Trophoblast cell (in vitro differentiated cells and primary cell): ENCODE data around the gene AIG1.

ENCODE experiments used
- DNase-seq, 2 donors: peaks; one replicate each; pipeline ENCODE4 v3.0.0-alpha.2; 2016
- H2AFZ ChIP-seq: 2 replicates; pipeline ENCODE4 v1.6.1; 2013; ENCODE audit warnings: low read length, moderate library complexity, mild to moderate bottlenecking; ENCODE audit not compliant: insufficient read depth, poor library complexity
- H2AK5ac ChIP-seq: 2 replicates; pipeline ENCODE4 v1.6.1; 2013; ENCODE audit warnings: mild to moderate bottlenecking, low read length
- H2BK120ac ChIP-seq: 2 replicates; pipeline ENCODE4 v1.6.1; 2013; ENCODE audit warnings: low read length, mild to moderate bottlenecking, moderate library complexity; ENCODE audit not compliant: insufficient read depth, poor library complexity
- H2BK12ac ChIP-seq: 2 replicates; pipeline ENCODE4 v1.6.1; 2013; ENCODE audit warnings: mild to moderate bottlenecking, low read length, moderate library complexity
- H2BK5ac ChIP-seq: 2 replicates; pipeline ENCODE4 v1.6.1; 2013; ENCODE audit warnings: low read length, low read depth, moderate library complexity, mild to moderate bottlenecking; ENCODE audit not compliant: poor library complexity
- H3K14ac ChIP-seq: 2 replicates; pipeline ENCODE4 v1.6.1; 2013; ENCODE audit warnings: mild to moderate bottlenecking, low read length
- H3K18ac ChIP-seq: 2 replicates; pipeline ENCODE4 v1.6.1; 2013; ENCODE audit warnings: mild to moderate bottlenecking, low read length
- H3K23ac ChIP-seq: 2 replicates; pipeline ENCODE4 v1.6.1; 2013; ENCODE audit warnings: low read length
- H3K27ac ChIP-seq: 2 replicates; pipeline ENCODE4 v1.5.1; 2013; ENCODE audit warnings: low read depth, mild to moderate bottlenecking, inconsistent platforms, low read length, moderate library complexity
- H3K27me3 ChIP-seq: 2 replicates; pipeline ENCODE4 v1.6.1; 2013; ENCODE audit warnings: inconsistent platforms, mild to moderate bottlenecking, low read length, moderate library complexity; ENCODE audit not compliant: insufficient read depth
- H3K36me3 ChIP-seq, 2 experiments: 1 replicate in 1 of 2; 2 replicates in 1 of 2; pipeline ENCODE4 v1.6.1; 2013; ENCODE audit warnings: low read length in 2 of 2, mild to moderate bottlenecking in 2 of 2, moderate library complexity in 1 of 2; ENCODE audit not compliant: insufficient read depth in 2 of 2, control insufficient read depth in 1 of 2
- H3K4ac ChIP-seq: 2 replicates; pipeline ENCODE4 v1.6.1; 2013; ENCODE audit warnings: low read depth, mild to moderate bottlenecking, low read length, moderate library complexity
- H3K4me1 ChIP-seq, 2 experiments: 1 replicate in 1 of 2; 2 replicates in 1 of 2; pipeline ENCODE4 v1.6.1; 2013; ENCODE audit warnings: low read length in 2 of 2, mild to moderate bottlenecking in 2 of 2, moderate library complexity in 1 of 2; ENCODE audit not compliant: insufficient read depth in 2 of 2, control insufficient read depth in 1 of 2
- H3K4me2 ChIP-seq: 2 replicates; pipeline ENCODE4 v1.6.1; 2013; ENCODE audit warnings: inconsistent platforms, mild to moderate bottlenecking, low read length, moderate library complexity
- H3K4me3 ChIP-seq: 2 replicates; pipeline ENCODE4 v1.5.1; 2013; ENCODE audit warnings: mild to moderate bottlenecking, low read depth, low read length, inconsistent platforms
- H3K79me1 ChIP-seq: one replicate; pipeline ENCODE4 v1.6.1; 2013; ENCODE audit warnings: low read length
- H3K79me2 ChIP-seq: 2 replicates; pipeline ENCODE4 v1.6.1; 2013; ENCODE audit warnings: low read length, mild to moderate bottlenecking; ENCODE audit not compliant: control insufficient read depth, insufficient read depth, poor library complexity
- H3K9ac ChIP-seq: 2 replicates; pipeline ENCODE4 v1.6.1; 2013; ENCODE audit warnings: mild to moderate bottlenecking, low read length
- H3K9me3 ChIP-seq: 2 replicates; pipeline ENCODE4 v1.6.1; 2013; ENCODE audit warnings: low read depth, mild to moderate bottlenecking, control low read depth, inconsistent platforms, low read length; ENCODE audit not compliant: insufficient read depth
- H4K12ac ChIP-seq: 2 replicates; pipeline ENCODE4 v1.6.1; 2013; ENCODE audit warnings: low read depth, mild to moderate bottlenecking, low read length, moderate library complexity
- H4K8ac ChIP-seq: 2 replicates; pipeline ENCODE4 v1.6.1; 2013; ENCODE audit warnings: low read depth, mild to moderate bottlenecking, low read length, moderate library complexity
- H4K91ac ChIP-seq: one replicate; pipeline ENCODE4 v1.6.1; 2013; ENCODE audit warnings: low read depth, mild to moderate bottlenecking, low read length, moderate library complexity
- WGBS: extraction: QIAGEN DNeasy Blood & Tissue Kit; methylation state at CpG from one replicate; pipeline ENCODE4 v1.1.7; 2013; ENCODE audit warnings: missing lambda C conversion rate; ENCODE audit not compliant: insufficient read length, insufficient coverage; ENCODE audit errors: extremely low coverage; 5-methylcytosine and 5-hydroxymethylcytosine counted together

AIG1 gene

DNA sequence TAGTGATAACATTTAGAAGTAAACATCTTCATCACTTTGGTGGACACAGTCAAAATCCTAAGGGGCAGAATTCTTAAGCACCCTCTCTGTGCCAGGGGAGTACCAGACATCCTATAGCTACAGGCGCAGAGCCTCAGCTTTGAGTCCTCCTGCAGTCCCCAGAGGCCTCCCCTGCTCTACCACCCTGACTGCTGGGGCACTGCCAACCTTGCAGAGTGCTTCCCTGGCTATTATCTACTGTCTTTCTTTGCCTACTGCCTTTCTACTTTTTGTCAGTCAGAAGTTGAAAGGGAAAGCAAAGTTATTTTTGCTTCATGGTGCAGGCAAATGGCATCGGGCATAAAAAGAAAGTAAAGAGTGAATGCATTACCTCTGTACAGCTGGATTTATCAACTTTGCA lies 80.1 kb downstream of the AIG1 start:
- Histone ChIP-seq H3K4ac (no peak overlapping the region), H3K9me3 (no peaks in the 10 kb centered on the region), H2AK5ac (no peak overlapping the region), H3K79me2 (no peaks in the 10 kb centered on the region), H2BK5ac (no peak overlapping the region), H4K8ac (no peak overlapping the region), H4K12ac (no peak overlapping the region), H3K27ac (no peak overlapping the region), H4K91ac (no peak overlapping the region), H2AFZ (no peak overlapping the region), H3K36me3 (peaks cover 0 to 1% of the 10 kb centered on the region in 2 experiments), H3K23ac (no peak overlapping the region), H3K79me1 (no peaks in the 10 kb centered on the region), H3K27me3 (no peaks in the 10 kb centered on the region), H2BK12ac (no peak overlapping the region), H3K18ac (no peak overlapping the region), H3K4me1 (no peaks in the 10 kb centered on the region), H3K4me3 (no peak overlapping the region), H3K4me2 (no peak overlapping the region), H3K14ac (no peak overlapping the region), H2BK120ac (no peak overlapping the region), H3K9ac (no peak overlapping the region)
- no CpG with 5 or more reads among the region's 2 CpGs for WGBS
- DNase-seq: no peak

DNA sequence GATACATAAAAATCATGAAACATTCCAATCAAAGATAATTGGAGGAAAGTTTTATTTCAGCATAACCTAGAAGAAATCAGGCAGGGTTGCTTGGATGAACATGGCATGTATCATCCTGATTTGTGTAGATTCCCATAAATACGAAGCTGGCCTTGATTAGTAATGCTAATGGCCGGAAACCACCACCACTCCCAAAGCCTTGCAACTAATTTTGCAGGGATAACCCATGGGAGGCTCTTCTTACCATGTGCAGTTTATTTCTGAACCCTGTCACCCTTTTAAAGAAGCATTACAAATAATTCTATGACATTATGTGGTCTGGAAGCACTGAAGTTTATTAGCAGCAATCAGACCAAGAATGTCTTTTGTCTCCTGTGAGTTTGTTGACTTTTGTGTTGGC lies 80.8 kb downstream of the AIG1 start:
- Histone ChIP-seq H3K4me3 (no peak overlapping the region), H3K14ac (no peak overlapping the region), H3K36me3 (peaks cover 0 to 1% of the 10 kb centered on the region in 2 experiments), H3K4ac (no peak overlapping the region), H2BK120ac (no peak overlapping the region), H3K27me3 (no peaks in the 10 kb centered on the region), H3K4me1 (no peaks in the 10 kb centered on the region), H3K79me2 (no peaks in the 10 kb centered on the region), H4K8ac (no peak overlapping the region), H3K18ac (no peak overlapping the region), H3K9ac (no peak overlapping the region), H3K9me3 (no peaks in the 10 kb centered on the region), H4K12ac (no peak overlapping the region), H3K23ac (no peak overlapping the region), H2BK5ac (no peak overlapping the region), H2BK12ac (no peak overlapping the region), H3K4me2 (no peak overlapping the region), H2AK5ac (no peak overlapping the region), H2AFZ (no peak overlapping the region), H3K79me1 (no peaks in the 10 kb centered on the region), H3K27ac (no peak overlapping the region), H4K91ac (no peak overlapping the region)
- no CpG with 5 or more reads among the region's 2 CpGs for WGBS
- DNase-seq: no peak

DNA sequence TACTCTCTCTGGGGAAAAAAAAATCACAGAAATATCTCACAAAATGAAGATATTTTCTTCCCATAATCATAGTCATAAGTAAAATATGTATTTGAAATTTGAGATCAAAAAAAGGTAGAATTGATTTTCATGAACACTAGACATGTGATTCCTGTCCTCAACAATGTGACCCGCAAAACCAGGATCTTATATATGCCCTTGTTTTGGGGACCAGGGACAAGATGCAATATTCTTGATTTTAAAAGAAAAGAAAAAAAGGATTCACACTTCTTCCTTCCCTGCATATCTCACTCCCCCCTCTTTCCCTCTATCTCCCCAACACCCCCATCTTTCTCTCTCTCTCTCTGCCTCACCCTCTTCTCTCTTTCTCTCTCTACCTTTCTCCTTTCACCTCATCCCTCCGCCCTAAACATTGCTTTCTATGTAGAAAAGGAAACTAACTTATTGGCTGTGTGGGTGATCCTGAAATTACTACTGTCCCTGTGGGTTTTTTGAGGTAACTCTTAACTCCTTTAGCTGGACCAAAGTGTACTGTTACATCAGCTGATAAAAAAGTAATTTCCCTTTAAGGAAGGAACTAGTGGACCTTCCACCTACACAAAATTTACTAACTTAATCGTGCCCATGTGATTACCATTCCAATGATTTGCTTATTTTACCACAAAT lies 85.6 kb downstream of the AIG1 start:
- Histone ChIP-seq H3K79me2 (no peaks in the 10 kb centered on the region), H4K8ac (no peak overlapping the region), H3K23ac (no peak overlapping the region), H2BK120ac (no peak overlapping the region), H3K9ac (no peak overlapping the region), H2BK12ac (no peak overlapping the region), H2BK5ac (no peak overlapping the region), H3K36me3 (no peaks in the 10 kb centered on the region), H3K4me1 (no peaks in the 10 kb centered on the region), H3K14ac (no peak overlapping the region), H2AFZ (no peak overlapping the region), H3K4me2 (no peak overlapping the region), H3K18ac (no peak overlapping the region), H3K27me3 (no peaks in the 10 kb centered on the region), H2AK5ac (no peak overlapping the region), H3K4ac (no peak overlapping the region), H3K27ac (no peak overlapping the region), H4K91ac (no peak overlapping the region), H3K4me3 (no peak overlapping the region), H3K9me3 (no peaks in the 10 kb centered on the region), H3K79me1 (no peaks in the 10 kb centered on the region), H4K12ac (no peak overlapping the region)
- WGBS: 100% methylated on average over 1 of the region's 3 CpGs
- DNase-seq: no peak

DNA sequence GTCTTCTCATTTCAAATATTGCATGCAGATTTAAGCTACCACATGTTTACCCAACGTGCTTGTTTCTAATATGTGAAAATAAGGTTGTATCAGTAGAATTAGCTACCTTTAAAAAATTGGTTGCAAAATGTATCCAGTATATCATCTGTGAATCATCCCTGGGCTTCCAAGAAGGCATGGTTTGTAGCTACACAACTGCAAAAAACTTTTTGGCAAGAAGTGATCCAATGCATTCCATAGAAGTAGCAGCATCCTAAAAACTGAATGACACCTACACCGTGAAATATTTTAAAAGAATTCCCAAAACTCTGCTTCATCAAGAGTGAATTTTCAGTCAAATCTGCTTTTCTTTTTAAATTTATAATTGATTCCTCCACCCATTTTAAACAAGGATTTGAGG lies 89.1 kb downstream of the AIG1 start:
- no CpG with 5 or more reads among the region's 2 CpGs for WGBS
- Histone ChIP-seq H2BK5ac (no peak overlapping the region), H3K18ac (no peak overlapping the region), H3K4me2 (no peak overlapping the region), H3K4me3 (no peak overlapping the region), H3K4ac (no peak overlapping the region), H4K8ac (no peak overlapping the region), H2AFZ (no peak overlapping the region), H3K14ac (no peak overlapping the region), H3K9ac (no peak overlapping the region), H2BK120ac (no peak overlapping the region), H4K91ac (no peak overlapping the region), H3K23ac (no peak overlapping the region), H3K27me3 (no peaks in the 10 kb centered on the region), H3K36me3 (no peaks in the 10 kb centered on the region), H3K9me3 (no peaks in the 10 kb centered on the region), H3K79me2 (no peaks in the 10 kb centered on the region), H3K4me1 (no peaks in the 10 kb centered on the region), H4K12ac (no peak overlapping the region), H3K79me1 (no peaks in the 10 kb centered on the region), H2BK12ac (no peak overlapping the region), H3K27ac (no peak overlapping the region), H2AK5ac (no peak overlapping the region)
- no peak for DNase-seq
